ENCODE results near the gene RCC1. TPM values are rescaled to one million over a fixed set of nuclear protein-coding genes. Genes with fewer than 3 reads are reported as not detected.

RCC1 gene
- total RNA-seq, 1 donor from 2014 or later: 31.9 TPM

DNA sequence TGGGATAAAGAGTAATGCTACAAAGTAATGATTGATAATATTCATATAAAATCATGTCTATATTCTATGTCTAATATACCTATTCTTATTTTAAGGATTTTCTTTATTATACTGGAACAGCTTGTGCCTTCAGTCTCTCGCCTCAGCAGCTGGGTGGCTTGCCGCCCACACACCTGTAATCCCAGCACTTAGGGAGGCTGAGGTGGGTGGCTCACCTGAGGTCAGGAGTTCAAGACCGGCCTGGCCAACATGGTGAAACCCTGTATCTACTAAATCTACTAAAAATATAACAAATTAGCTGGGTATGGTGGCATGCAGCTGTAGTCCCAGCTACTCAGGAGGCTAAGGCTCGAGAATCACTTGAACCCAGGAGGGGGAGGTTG lies 39.4 kb downstream of the RCC1 start:
- no peak overlapping the region for H3K4me3 Mint-ChIP-seq
- no peaks in the 10 kb centered on the region for H3K27me3 Mint-ChIP-seq (ENCODE audit: low read depth)
- no peak overlapping the region for H3K27ac Mint-ChIP-seq

DNA sequence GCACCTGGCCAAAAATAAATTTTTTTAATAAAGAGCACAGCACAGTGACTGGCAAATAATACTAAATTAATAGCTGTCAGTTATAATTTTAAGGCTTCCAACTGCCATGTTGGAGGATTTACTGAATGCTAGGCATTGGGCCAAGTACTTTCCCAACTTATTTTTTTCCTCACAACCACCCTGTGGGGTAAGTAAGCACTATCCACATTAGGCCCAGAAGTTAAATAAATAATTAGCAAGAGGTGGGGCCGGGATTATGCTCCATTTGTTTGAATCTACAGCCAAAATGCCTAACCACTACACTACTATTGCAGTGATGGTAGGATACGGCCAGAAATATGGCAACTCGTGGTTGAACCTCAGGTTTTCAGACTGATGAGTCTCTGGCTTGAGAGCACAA lies 42.5 kb downstream of the RCC1 start:
- H3K9me3 Mint-ChIP-seq: no peaks in the 10 kb centered on the region
- no peaks in the 10 kb centered on the region for H3K27me3 Mint-ChIP-seq (ENCODE audit: low read depth)
- no peaks in the 10 kb centered on the region for H3K36me3 Mint-ChIP-seq
- no peak for DNase-seq (ENCODE audit: low spot score in 2 of 2, unreplicated experiment in 2 of 2)
- H3K4me3 Mint-ChIP-seq: no peak overlapping the region
- peaks cover 3% of the 10 kb centered on the region for H3K4me1 Mint-ChIP-seq
- TF ChIP-seq, protein P1, sequence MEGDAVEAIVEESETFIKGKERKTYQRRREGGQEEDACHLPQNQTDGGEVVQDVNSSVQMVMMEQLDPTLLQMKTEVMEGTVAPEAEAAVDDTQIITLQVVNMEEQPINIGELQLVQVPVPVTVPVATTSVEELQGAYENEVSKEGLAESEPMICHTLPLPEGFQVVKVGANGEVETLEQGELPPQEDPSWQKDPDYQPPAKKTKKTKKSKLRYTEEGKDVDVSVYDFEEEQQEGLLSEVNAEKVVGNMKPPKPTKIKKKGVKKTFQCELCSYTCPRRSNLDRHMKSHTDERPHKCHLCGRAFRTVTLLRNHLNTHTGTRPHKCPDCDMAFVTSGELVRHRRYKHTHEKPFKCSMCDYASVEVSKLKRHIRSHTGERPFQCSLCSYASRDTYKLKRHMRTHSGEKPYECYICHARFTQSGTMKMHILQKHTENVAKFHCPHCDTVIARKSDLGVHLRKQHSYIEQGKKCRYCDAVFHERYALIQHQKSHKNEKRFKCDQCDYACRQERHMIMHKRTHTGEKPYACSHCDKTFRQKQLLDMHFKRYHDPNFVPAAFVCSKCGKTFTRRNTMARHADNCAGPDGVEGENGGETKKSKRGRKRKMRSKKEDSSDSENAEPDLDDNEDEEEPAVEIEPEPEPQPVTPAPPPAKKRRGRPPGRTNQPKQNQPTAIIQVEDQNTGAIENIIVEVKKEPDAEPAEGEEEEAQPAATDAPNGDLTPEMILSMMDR (IDR thresholded peaks at IDR 0.05; ENCODE audit: unreplicated experiment): no peak
- H3K27ac Mint-ChIP-seq: no peak overlapping the region

More for the DNA sequence above, 39.4 kb downstream of the RCC1 start:
- H3K4me1 Mint-ChIP-seq: no peaks in the 10 kb centered on the region
- H3K9me3 Mint-ChIP-seq: no peaks in the 10 kb centered on the region
- TF ChIP-seq, protein P1 (IDR thresholded peaks at IDR 0.05; ENCODE audit: unreplicated experiment): no peak
- no peaks in the 10 kb centered on the region for H3K36me3 Mint-ChIP-seq
- DNase-seq (ENCODE audit: low spot score in 2 of 2, unreplicated experiment in 2 of 2): no peak

DNA sequence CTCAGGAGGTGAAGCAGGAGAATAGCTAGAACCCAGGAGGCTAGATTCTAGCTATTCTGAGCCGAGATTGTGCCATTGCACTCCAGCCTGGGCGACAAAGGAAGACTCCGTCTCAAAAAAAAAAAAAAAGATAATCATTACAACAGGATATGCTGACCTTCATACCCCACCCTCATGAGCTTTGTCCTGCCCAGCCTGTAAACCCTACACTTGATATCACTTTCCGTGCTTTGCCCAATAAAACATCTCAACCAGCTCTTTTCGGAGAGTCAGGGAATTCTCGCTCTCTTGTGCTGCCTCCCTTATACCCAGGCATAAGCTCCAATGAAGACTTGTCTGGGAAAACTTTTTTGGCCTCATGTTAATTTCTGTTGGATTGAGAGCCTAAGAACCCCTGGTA lies 45.5 kb downstream of the RCC1 start:
- Mint-ChIP-seq H3K36me3 (peaks cover 6% of the 10 kb centered on the region), H3K27me3 (ENCODE audit: low read depth) (no peaks in the 10 kb centered on the region), H3K27ac (no peak overlapping the region), H3K4me1 (peaks cover 11% of the 10 kb centered on the region), H3K4me3 (no peak overlapping the region), H3K9me3 (no peaks in the 10 kb centered on the region)
- no peak for DNase-seq (ENCODE audit: low spot score in 2 of 2, unreplicated experiment in 2 of 2)
- TF ChIP-seq, protein P1 (IDR thresholded peaks at IDR 0.05; ENCODE audit: unreplicated experiment): no peak

DNA sequence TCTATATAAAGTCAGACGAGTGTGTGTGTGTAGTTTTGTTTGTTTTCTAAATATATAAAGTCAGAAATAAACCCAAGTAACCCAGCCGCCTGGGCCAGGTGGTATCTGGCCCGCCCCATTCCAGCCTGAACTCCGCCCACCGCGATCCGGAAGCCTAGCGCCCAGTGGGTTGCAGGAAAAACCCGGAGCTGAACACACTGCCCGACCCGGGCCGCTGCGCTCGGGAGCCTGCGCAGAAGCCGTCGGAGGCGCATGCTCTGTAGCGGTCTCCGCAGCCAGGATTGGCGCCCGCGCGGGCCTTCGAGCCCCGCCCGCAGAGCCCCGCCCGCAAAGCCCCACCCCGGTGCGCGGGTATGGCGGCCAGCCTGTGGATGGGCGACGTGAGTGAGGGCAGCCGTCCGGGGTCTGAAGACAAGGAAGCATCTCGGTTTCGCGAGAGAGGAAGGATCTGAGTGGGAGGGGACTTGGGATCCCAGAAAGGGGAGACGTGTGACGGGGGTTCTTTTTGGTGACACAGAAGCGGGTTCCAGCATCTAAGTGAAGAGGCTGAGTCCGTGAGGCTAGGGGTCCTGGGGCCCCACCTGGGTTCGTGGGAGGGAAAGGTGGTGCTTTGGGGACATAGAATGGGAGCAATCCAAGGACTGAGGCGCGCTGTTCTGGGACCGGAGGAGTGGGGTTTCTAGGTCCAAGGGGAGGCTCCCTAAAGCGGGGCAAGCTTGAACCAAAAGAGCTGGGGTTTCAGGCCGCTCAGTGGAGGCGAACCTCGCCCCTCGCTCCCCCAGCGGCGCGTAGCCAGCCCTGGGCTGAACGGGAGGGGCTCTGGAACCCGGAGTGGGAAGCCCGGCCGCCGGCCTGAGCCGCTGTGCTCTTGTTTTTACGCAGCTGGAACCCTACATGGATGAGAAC lies 47.2 kb downstream of the RCC1 start, which contains the start of gene TRNAU1AP:
Gene TRNAU1AP (plus strand): TSS at position 328 of the 906 bp plus-strand sequence. CDS start 26 bp downstream, at position 354.
- Mint-ChIP-seq H3K4me3 (peak within 1 kb of the TSS; percentile 93), H3K27me3 (ENCODE audit: low read depth) (no peaks in the 10 kb centered on the region), H3K27ac (peak within 1 kb of the TSS; percentile 98), H3K4me1 (peaks cover 11% of the 10 kb centered on the region), H3K36me3 (peaks cover 9% of the 10 kb centered on the region), H3K9me3 (no peaks in the 10 kb centered on the region)
- DNase-seq (ENCODE audit: low spot score in 2 of 2, unreplicated experiment in 2 of 2): peak; percentile 94 to 97
- TF ChIP-seq, protein P1 (IDR thresholded peaks at IDR 0.05; ENCODE audit: unreplicated experiment): no peak

DNA sequence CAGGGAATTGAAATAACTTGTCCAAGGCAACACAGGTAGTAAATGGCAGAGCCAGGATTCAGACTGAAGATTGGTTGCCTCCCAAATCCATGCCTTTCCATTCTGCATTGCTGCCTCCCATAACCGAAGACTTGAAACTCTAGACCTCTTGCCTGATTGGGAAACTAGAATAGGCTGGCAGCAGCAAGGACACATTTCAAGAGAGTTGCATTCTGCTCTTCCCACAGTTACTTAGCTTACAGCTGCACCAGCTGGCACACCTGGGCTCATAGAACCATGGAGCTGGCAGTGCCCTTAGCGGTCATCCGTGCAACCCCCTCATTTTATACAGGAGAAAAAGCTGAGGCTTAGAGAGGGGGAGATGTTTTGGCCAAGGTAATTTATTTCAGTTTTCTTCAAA lies 55.0 kb downstream of the RCC1 start:
- DNase-seq (ENCODE audit: low spot score in 2 of 2, unreplicated experiment in 2 of 2): no peak
- Mint-ChIP-seq H3K36me3 (peaks cover 27% of the 10 kb centered on the region), H3K27me3 (ENCODE audit: low read depth) (no peaks in the 10 kb centered on the region), H3K27ac (no peak overlapping the region), H3K9me3 (no peaks in the 10 kb centered on the region), H3K4me3 (no peak overlapping the region), H3K4me1 (no peaks in the 10 kb centered on the region)
- TF ChIP-seq, protein P1 (IDR thresholded peaks at IDR 0.05; ENCODE audit: unreplicated experiment): no peak

Measured in mesothelial cell of epicardium (in vitro differentiated cells).